Body of pancreas (tissue), 4 donors: ENCODE measurements around the gene TOMM5.

Experiments
- POLR2A ChIP-seq, 3 donors: fragments of 450-650 bp; IDR thresholded peaks; one replicate each; pipeline ENCODE4 v1.6.1; 2016; ENCODE audit warnings: antibody characterized with exemption in 3 of 3, mild to moderate bottlenecking in 2 of 3
- TF ChIP-seq, protein P1 (sequence below), 7 experiments: fragments of 450-650 bp in 4 of 7; fragments of 200-600 bp in 3 of 7; sonication (generic) in 3 of 7; IDR thresholded peaks; one replicate each; pipeline ENCODE4 v1.5.1; 2016 to 2019; ENCODE audit warnings: antibody characterized with exemption in 7 of 7

DNA sequence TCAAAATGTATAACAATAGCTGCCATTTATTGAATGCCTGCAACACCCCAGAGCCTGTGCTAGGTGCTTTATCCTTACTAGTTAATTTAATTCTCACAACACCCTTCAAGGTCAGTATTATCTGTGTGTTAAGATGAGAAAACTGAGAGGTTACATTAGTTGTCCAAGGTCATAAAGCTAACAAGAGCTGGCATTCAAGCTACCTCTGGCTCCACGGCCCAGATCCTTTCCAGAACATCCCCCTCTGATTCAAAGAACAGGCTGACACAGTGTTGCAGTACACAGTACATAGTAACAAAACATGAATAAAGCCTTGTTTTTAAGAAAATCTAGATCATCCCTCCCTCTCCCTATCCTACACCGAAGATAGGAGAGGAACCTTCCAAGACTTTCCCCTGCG, 48.9 kb upstream of the TOMM5 start:
- TF ChIP-seq, protein P1, sequence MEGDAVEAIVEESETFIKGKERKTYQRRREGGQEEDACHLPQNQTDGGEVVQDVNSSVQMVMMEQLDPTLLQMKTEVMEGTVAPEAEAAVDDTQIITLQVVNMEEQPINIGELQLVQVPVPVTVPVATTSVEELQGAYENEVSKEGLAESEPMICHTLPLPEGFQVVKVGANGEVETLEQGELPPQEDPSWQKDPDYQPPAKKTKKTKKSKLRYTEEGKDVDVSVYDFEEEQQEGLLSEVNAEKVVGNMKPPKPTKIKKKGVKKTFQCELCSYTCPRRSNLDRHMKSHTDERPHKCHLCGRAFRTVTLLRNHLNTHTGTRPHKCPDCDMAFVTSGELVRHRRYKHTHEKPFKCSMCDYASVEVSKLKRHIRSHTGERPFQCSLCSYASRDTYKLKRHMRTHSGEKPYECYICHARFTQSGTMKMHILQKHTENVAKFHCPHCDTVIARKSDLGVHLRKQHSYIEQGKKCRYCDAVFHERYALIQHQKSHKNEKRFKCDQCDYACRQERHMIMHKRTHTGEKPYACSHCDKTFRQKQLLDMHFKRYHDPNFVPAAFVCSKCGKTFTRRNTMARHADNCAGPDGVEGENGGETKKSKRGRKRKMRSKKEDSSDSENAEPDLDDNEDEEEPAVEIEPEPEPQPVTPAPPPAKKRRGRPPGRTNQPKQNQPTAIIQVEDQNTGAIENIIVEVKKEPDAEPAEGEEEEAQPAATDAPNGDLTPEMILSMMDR (IDR thresholded peaks at IDR 0.05): no peak
- no peak for TF ChIP-seq POLR2A (IDR thresholded peaks at IDR 0.05)
